Gastroesophageal sphincter (tissue), 3 donors: Measurements from ENCODE around the gene MAT1A.

Experiments
- POLR2A ChIP-seq, 2 donors: fragments of 450-650 bp; IDR thresholded peaks; one replicate each; pipeline ENCODE4 v1.6.1; 2017; ENCODE audit warnings: antibody characterized with exemption in 2 of 2, mild to moderate bottlenecking in 2 of 2, moderate library complexity in 1 of 2
- TF ChIP-seq, protein P1 (sequence below), 4 experiments: fragments of 200-600 bp in 2 of 4; fragments of 450-650 bp in 2 of 4; sonication (generic) in 1 of 4; IDR thresholded peaks; one replicate each; pipeline ENCODE4 v1.5.1; 2017 to 2019; ENCODE audit warnings: antibody characterized with exemption in 4 of 4, mild to moderate bottlenecking in 2 of 4, moderate library complexity in 2 of 4

GRCh38 chr10:80283119-80283518, 6.3 kb downstream of the MAT1A start:
- TF ChIP-seq POLR2A (IDR thresholded peaks at IDR 0.05): no peak
- TF ChIP-seq, protein P1, sequence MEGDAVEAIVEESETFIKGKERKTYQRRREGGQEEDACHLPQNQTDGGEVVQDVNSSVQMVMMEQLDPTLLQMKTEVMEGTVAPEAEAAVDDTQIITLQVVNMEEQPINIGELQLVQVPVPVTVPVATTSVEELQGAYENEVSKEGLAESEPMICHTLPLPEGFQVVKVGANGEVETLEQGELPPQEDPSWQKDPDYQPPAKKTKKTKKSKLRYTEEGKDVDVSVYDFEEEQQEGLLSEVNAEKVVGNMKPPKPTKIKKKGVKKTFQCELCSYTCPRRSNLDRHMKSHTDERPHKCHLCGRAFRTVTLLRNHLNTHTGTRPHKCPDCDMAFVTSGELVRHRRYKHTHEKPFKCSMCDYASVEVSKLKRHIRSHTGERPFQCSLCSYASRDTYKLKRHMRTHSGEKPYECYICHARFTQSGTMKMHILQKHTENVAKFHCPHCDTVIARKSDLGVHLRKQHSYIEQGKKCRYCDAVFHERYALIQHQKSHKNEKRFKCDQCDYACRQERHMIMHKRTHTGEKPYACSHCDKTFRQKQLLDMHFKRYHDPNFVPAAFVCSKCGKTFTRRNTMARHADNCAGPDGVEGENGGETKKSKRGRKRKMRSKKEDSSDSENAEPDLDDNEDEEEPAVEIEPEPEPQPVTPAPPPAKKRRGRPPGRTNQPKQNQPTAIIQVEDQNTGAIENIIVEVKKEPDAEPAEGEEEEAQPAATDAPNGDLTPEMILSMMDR (IDR thresholded peaks at IDR 0.05): no peak
